Mucosa of descending colon (tissue), 3 donors: Measurements from ENCODE around the gene NHS. TPM values are rescaled to one million over a fixed set of nuclear protein-coding genes. Genes with fewer than 3 reads are reported as not detected.
"Not testable (repeated sequence)": the region's sequence is repeated elsewhere in the genome, so short reads cannot be mapped to it uniquely, and the experiment has no call there.

ENCODE experiments used
- ATAC-seq: fragments of 200-7000 bp; cut with Tn5 transposase; one replicate; pipeline ENCODE4 v1.9.1; 2020; ENCODE audit warnings: mild to moderate bottlenecking, moderate library complexity
- DNase-seq, 3 donors: peaks; one replicate each; pipeline ENCODE4 v3.0.0-alpha.2; 2020
- H3K36me3 ChIP-seq: fragments of 200-600 bp; one replicate; pipeline ENCODE4 v1.8.0; 2021; ENCODE audit warnings: low read depth, mild to moderate bottlenecking
- H3K4me1 ChIP-seq: fragments of 200-600 bp; one replicate; pipeline ENCODE4 v1.8.0; 2021; ENCODE audit warnings: low read depth, mild to moderate bottlenecking
- H3K4me3 ChIP-seq: fragments of 200-600 bp; one replicate; pipeline ENCODE4 v1.8.0; 2021; ENCODE audit warnings: mild to moderate bottlenecking
- H3K9me3 ChIP-seq: fragments of 200-600 bp; one replicate; pipeline ENCODE4 v1.8.0; 2021; ENCODE audit warnings: mild to moderate bottlenecking
- intact Hi-C, 2 donors: fragments of 100-400 bp; cut with DNase I in 1 of 2; cut with micrococcal nuclease in 1 of 2; formaldehyde crosslinking; loops; one replicate each; pipeline versions ENCODE4 v1.11.0 to v1.11.1; 2022; cut with DNase I, micrococcal nuclease
- total RNA-seq, 3 donors: library from RNA; stranded (reverse); fragmentation: NEBNext Ultra II Directional in 2 of 3; extraction: Animal tissue kit (Norgen Biotek cat#: 25700) in 2 of 3; gene quantifications; one replicate each; pipeline versions ENCODE4 v1.2.1 to v1.2.4, GENCODE V29; 2021 to 2023
- TF ChIP-seq, protein P1 (sequence below): fragments of 200-600 bp; IDR thresholded peaks from one replicate; pipeline ENCODE4 v1.8.0; 2022; ENCODE audit warnings: antibody characterized with exemption, mild to moderate bottlenecking
- donor health status: DM: no; HTN: no; CAD: no; lungs with moderate emphysema.
- donor health status: DM: no; HTN: no; CAD: no.
- donor health status: DM: no; HTN: yes; CAD: no.

The NHS gene
- total RNA-seq, 3 donors from 2014 or later = 1.8 to 11.7 (median 2.1) TPM

DNA sequence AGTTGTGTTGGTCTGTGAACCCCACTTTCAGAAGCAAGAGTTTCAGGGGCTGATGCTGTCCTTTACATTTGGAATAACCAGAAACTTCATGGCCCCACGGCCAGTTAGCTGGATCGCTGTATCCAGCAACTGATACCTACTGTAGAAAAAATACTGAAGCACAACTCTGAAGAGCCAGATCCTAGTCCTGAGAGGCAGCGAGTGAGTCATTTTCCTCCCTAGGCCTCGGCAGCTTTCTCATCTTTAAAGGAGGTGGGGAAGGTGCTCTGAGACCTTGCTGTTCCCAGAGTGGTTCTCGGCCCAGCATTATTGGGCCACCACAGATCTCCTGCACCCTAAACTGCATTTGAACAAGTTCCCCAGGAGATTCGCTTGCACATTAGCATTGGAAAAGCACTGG lies 63.2 kb downstream of the NHS start:
- ATAC-seq (no peak), DNase-seq (no peak)
- H3K4me3 ChIP-seq = no peak overlapping the region
- TF ChIP-seq, protein P1, sequence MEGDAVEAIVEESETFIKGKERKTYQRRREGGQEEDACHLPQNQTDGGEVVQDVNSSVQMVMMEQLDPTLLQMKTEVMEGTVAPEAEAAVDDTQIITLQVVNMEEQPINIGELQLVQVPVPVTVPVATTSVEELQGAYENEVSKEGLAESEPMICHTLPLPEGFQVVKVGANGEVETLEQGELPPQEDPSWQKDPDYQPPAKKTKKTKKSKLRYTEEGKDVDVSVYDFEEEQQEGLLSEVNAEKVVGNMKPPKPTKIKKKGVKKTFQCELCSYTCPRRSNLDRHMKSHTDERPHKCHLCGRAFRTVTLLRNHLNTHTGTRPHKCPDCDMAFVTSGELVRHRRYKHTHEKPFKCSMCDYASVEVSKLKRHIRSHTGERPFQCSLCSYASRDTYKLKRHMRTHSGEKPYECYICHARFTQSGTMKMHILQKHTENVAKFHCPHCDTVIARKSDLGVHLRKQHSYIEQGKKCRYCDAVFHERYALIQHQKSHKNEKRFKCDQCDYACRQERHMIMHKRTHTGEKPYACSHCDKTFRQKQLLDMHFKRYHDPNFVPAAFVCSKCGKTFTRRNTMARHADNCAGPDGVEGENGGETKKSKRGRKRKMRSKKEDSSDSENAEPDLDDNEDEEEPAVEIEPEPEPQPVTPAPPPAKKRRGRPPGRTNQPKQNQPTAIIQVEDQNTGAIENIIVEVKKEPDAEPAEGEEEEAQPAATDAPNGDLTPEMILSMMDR = no peak
- no peaks in the 10 kb centered on the region for H3K4me1 ChIP-seq
- H3K9me3 ChIP-seq = no peaks in the 10 kb centered on the region
- H3K36me3 ChIP-seq = no peaks in the 10 kb centered on the region
- intact Hi-C loops = no loop called here

DNA sequence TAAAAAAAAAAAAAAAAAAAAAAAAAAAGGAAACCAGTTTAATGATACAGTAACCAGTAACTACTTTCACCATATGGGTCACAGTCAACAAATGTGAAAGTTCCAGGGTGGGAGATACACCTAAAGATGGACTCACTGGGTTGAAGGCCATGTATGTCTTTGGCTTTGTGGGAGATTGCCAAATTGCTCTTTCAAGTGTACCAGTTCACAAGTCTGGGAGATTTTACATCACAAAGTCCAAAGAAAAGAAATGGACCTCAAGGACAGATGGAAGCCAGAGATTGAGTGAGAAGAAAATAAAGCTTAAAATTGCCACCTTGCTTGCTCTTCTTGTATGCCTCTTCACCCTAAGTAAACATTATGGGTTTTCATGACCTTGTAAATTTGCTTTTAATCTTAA lies 65.3 kb downstream of the NHS start:
- intact Hi-C loops = no loop called here
- no peaks in the 10 kb centered on the region for H3K9me3 ChIP-seq
- DNase-seq (no peak), ATAC-seq (no peak)
- no peaks in the 10 kb centered on the region for H3K4me1 ChIP-seq
- H3K4me3 ChIP-seq = no peak overlapping the region
- H3K36me3 ChIP-seq = no peaks in the 10 kb centered on the region
- TF ChIP-seq, protein P1 = no peak

DNA sequence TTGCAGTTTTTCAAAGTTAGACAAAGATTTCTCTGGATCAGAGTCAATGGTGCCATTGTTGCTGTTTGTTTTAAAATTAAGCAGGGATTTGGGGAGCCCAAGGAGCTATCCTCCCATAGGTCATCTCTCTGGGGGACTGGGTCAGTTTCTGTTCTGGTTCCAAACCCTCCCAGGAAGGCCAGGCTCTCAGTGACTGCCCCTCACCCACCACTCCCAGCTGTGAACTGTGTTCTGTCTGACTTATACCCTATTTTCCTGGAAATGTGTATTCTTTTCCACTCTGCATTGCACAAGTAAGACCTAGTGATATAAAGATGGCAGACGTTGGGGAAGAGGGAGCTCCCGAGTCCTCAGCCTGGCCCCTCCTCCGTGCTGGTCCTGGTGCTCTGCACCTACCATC lies 65.8 kb downstream of the NHS start:
- Histone ChIP-seq H3K4me3 (no peak overlapping the region), H3K36me3 (no peaks in the 10 kb centered on the region), H3K4me1 (no peaks in the 10 kb centered on the region), H3K9me3 (no peaks in the 10 kb centered on the region)
- DNase-seq (no peak), ATAC-seq (no peak)
- TF ChIP-seq, protein P1 = no peak
- intact Hi-C loops = no loop called here

DNA sequence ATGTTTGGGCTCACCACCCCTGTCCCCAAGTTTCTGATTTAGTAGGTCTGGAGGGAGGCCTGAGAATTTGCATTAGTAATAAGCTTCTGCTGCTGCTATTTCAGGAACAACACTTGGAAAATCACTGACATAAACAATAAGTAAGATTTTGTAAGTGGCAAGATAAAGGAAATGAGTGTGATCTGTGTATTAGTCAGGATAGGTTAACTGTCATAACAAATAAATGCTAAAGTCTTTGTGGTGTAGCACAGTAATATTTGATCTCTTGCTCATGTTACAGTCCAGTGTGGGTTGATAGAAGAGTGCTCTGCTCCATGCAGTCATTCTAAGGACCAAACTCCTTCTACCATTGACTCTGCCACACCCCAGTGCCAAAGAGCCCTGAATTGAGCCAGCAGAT lies 67.0 kb downstream of the NHS start:
- Histone ChIP-seq H3K36me3 (no peaks in the 10 kb centered on the region), H3K4me3 (no peak overlapping the region), H3K9me3 (no peaks in the 10 kb centered on the region), H3K4me1 (no peaks in the 10 kb centered on the region)
- intact Hi-C loops = no loop called here
- no peak for DNase-seq
- no peak for ATAC-seq
- TF ChIP-seq, protein P1 = no peak

DNA sequence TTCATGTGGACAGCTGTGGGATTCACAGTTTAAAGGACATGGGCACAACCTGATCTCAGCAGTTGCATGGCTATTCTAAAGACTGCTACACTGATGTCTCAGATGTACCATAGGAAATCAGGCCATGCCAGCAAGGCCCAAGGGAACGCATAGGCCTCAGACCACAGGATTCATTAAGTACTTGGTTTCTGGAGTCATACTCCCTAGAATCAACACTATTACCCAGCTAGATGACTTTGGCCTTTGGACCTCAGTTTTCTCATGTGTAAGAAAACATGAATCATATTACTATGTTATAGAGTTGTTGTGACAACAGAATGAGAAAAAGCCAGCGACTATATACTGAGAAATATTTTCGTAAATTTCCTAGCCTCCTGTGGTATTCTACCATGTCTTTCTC lies 67.9 kb downstream of the NHS start:
- H3K4me3 ChIP-seq = no peak overlapping the region
- ATAC-seq (peak; percentile 19), DNase-seq (no peak)
- intact Hi-C loops = no loop called here
- TF ChIP-seq, protein P1 = no peak
- H3K9me3 ChIP-seq = no peaks in the 10 kb centered on the region
- no peaks in the 10 kb centered on the region for H3K4me1 ChIP-seq
- no peaks in the 10 kb centered on the region for H3K36me3 ChIP-seq

DNA sequence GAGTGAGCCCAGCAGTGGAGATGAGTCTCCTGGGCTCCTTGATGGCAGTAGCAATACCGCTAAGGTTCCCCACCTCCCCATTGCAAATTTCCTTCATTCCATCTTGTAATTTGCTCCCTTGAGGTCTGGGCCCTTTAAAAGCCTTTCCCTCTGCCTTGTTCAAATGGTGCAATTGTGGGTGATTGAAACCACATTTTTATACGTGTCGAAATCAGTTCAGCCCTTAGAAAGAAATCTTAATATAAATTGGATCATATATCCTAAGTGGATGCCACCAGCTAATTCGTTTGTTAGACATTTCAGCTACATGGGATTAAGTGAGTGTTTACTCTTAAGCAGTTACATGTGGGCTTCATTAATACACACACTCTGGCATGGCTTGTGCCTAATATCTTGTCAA lies 68.6 kb downstream of the NHS start:
- DNase-seq = no peak
- H3K4me1 ChIP-seq = no peaks in the 10 kb centered on the region
- H3K4me3 ChIP-seq = no peak overlapping the region
- intact Hi-C loops = no loop called here
- TF ChIP-seq, protein P1 = no peak
- no peaks in the 10 kb centered on the region for H3K36me3 ChIP-seq
- ATAC-seq = no peak
- no peaks in the 10 kb centered on the region for H3K9me3 ChIP-seq

DNA sequence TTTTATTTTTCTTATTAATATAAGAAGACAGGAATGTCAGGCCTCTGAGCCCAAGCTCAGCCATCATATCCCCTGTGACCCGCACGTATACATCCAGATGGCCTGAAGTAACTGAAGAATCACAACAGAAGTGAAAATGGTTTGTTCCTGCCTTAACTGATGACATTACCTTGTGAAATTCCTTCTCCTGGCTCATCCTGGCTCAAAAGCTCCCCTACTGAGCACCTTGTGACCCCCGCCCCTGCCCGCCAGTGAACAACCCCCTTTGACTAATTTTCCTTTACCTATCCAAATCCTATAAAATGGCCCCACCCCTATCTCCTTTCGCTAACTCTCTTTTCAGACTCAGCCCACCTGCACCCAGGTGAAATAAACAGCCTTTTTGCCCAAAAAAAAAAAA lies 71.3 kb downstream of the NHS start:
- H3K36me3 ChIP-seq, H3K4me1 ChIP-seq, H3K9me3 ChIP-seq, H3K4me3 ChIP-seq, intact Hi-C loops, DNase-seq, ATAC-seq: not testable (repeated sequence)
